Measurements from ENCODE around the gene IL1RAPL1.

The IL1RAPL1 gene

GRCh38 chrX:29044423-29045184 is 457.4 kb downstream of the IL1RAPL1 start:
- H3K36me3 ChIP-seq, result no peaks in the 10 kb centered on the region
- H3K27me3 ChIP-seq, result no peaks in the 10 kb centered on the region
- H3K4me3 ChIP-seq (ENCODE audit: low read depth in 1 of 2, low read length in 1 of 2), result no peak overlapping the region
- H3K9me3 ChIP-seq, result no peaks in the 10 kb centered on the region
- H3K27ac ChIP-seq, result no peak overlapping the region
- no peaks in the 10 kb centered on the region for H3K4me1 ChIP-seq (ENCODE audit: control insufficient read depth in 1 of 2, insufficient read depth in 1 of 2, low read depth in 1 of 2, low read length in 1 of 2)
- no peak for TF ChIP-seq CTCF (IDR thresholded peaks at IDR 0.05)

- no peak overlapping the region for H3K27ac ChIP-seq
- H3K9me3 ChIP-seq, result no peaks in the 10 kb centered on the region
- no peak for TF ChIP-seq CTCF (IDR thresholded peaks at IDR 0.05)
- no peaks in the 10 kb centered on the region for H3K36me3 ChIP-seq
- no peaks in the 10 kb centered on the region for H3K4me1 ChIP-seq (ENCODE audit: control insufficient read depth in 1 of 2, insufficient read depth in 1 of 2, low read depth in 1 of 2, low read length in 1 of 2)
- no peaks in the 10 kb centered on the region for H3K27me3 ChIP-seq
- no peak overlapping the region for H3K4me3 ChIP-seq (ENCODE audit: low read depth in 1 of 2, low read length in 1 of 2)
Measured at GRCh38 chrX:29065477-29065876, 478.2 kb downstream of the IL1RAPL1 start.

GRCh38 chrX:29066516-29066915 is 479.3 kb downstream of the IL1RAPL1 start:
- Histone ChIP-seq H3K4me3 (ENCODE audit: low read depth in 1 of 2, low read length in 1 of 2) (no peak overlapping the region), H3K36me3 (no peaks in the 10 kb centered on the region), H3K9me3 (no peaks in the 10 kb centered on the region), H3K27ac (no peak overlapping the region), H3K27me3 (no peaks in the 10 kb centered on the region), H3K4me1 (ENCODE audit: control insufficient read depth in 1 of 2, insufficient read depth in 1 of 2, low read depth in 1 of 2, low read length in 1 of 2) (no peaks in the 10 kb centered on the region)
- no peak for TF ChIP-seq CTCF (IDR thresholded peaks at IDR 0.05)

- no peaks in the 10 kb centered on the region for H3K9me3 ChIP-seq
- H3K27me3 ChIP-seq, result no peaks in the 10 kb centered on the region
- no peak for TF ChIP-seq CTCF (IDR thresholded peaks at IDR 0.05)
- no peaks in the 10 kb centered on the region for H3K4me1 ChIP-seq (ENCODE audit: control insufficient read depth in 1 of 2, insufficient read depth in 1 of 2, low read depth in 1 of 2, low read length in 1 of 2)
- no peak overlapping the region for H3K4me3 ChIP-seq (ENCODE audit: low read depth in 1 of 2, low read length in 1 of 2)
- no peak overlapping the region for H3K27ac ChIP-seq
- no peaks in the 10 kb centered on the region for H3K36me3 ChIP-seq
Measured at GRCh38 chrX:29067351-29067750, 480.1 kb downstream of the IL1RAPL1 start.

GRCh38 chrX:29071525-29072320 is 484.5 kb downstream of the IL1RAPL1 start:
- H3K27me3 ChIP-seq, result no peaks in the 10 kb centered on the region
- no peak overlapping the region for H3K4me3 ChIP-seq (ENCODE audit: low read depth in 1 of 2, low read length in 1 of 2)
- H3K9me3 ChIP-seq, result no peaks in the 10 kb centered on the region
- H3K27ac ChIP-seq, result no peak overlapping the region
- no peaks in the 10 kb centered on the region for H3K4me1 ChIP-seq (ENCODE audit: control insufficient read depth in 1 of 2, insufficient read depth in 1 of 2, low read depth in 1 of 2, low read length in 1 of 2)
- TF ChIP-seq CTCF (IDR thresholded peaks at IDR 0.05), result no peak
- H3K36me3 ChIP-seq, result no peaks in the 10 kb centered on the region

Data from neutrophil (primary cell).